K562 (cell line): ENCODE data around the gene PREX1. TPM values are rescaled to one million over a fixed set of nuclear protein-coding genes. Genes with fewer than 3 reads are reported as not detected.

Experiments used
- ASH1L ChIP-seq: fragments of 450-650 bp; IDR thresholded peaks from 2 replicates; pipeline ENCODE4 v1.6.1; 2018; ENCODE audit warnings: borderline replicate concordance, mild to moderate bottlenecking, low read depth; ENCODE audit not compliant: partially characterized antibody
- CEBPG ChIP-seq, 3 experiments: fragments of 200-800 bp in 1 of 3; sonication (Bioruptor generic) in 1 of 3; sonication (generic) in 1 of 3; formaldehyde crosslinking in 1 of 3; IDR thresholded peaks in 2 of 3; conservative IDR thresholded peaks in 1 of 3; 2 replicates each; pipeline versions ENCODE4 v1.6.1 to v1.8.0; 2016 to 2022; ENCODE audit warnings: missing compliant biosample characterization in 2 of 3, missing genetic modification characterization in 2 of 3, mild to moderate bottlenecking in 1 of 3, missing genetic modification reagents in 1 of 3
- HLTF ChIP-seq: fragments of 450-650 bp; IDR thresholded peaks from 2 replicates; pipeline ENCODE4 v1.6.1; 2016
- KLF6 ChIP-seq: fragments of 250-450 bp; sonication (Bioruptor Pico); IDR thresholded peaks from 2 replicates; pipeline ENCODE4 v1.4.0; 2020; ENCODE audit warnings: mild to moderate bottlenecking, moderate library complexity, borderline replicate concordance
- MEF2D ChIP-seq: conservative IDR thresholded peaks from 2 replicates; pipeline ENCODE4 v1.6.1; 2016; ENCODE audit warnings: low read depth, missing genetic modification characterization, missing compliant biosample characterization
- MYC ChIP-seq, 2 experiments: fragments of 250-450 bp in 1 of 2; sonication (Bioruptor Pico) in 1 of 2; IDR thresholded peaks; 2 replicates each; pipeline versions ENCODE4 v1.5.1 to v1.6.1; 2012 to 2021; ENCODE audit warnings: low read depth in 2 of 2, borderline replicate concordance in 1 of 2, improper control_type of control experiment in 1 of 2, low read length in 1 of 2, mild to moderate bottlenecking in 1 of 2, moderate library complexity in 1 of 2
- NR2C2 ChIP-seq, 2 experiments: fragments of 200-800 bp in 1 of 2; sonication (Bioruptor generic) in 1 of 2; sonication (generic) in 1 of 2; formaldehyde crosslinking in 1 of 2; IDR thresholded peaks; 2 replicates each; pipeline versions ENCODE4 v1.6.1 to v1.8.0; 2016 to 2022; ENCODE audit warnings: mild to moderate bottlenecking in 1 of 2, missing compliant biosample characterization in 1 of 2, missing genetic modification characterization in 1 of 2, missing genetic modification reagents in 1 of 2
- RCOR1 ChIP-seq, 2 experiments: IDR thresholded peaks; 2 replicates each; pipeline ENCODE4 v1.6.1; 2012; ENCODE audit warnings: low read depth in 2 of 2, low read length in 2 of 2, borderline replicate concordance in 1 of 2, improper control_type of control experiment in 1 of 2
- TAL1 ChIP-seq: fragments of 450-650 bp; IDR thresholded peaks from 2 replicates; pipeline ENCODE4 v1.6.1; 2016; ENCODE audit warnings: mild to moderate bottlenecking
- ZNF124 ChIP-seq: sonication (generic); formaldehyde crosslinking; IDR thresholded peaks from 2 replicates; pipeline ENCODE4 v1.8.1; 2022; ENCODE audit warnings: missing genetic modification reagents
- ZNF589 ChIP-seq: fragments of 200-800 bp; sonication (Bioruptor generic); IDR thresholded peaks from 2 replicates; pipeline ENCODE4 v1.6.1; 2016; ENCODE audit warnings: low read depth, missing genetic modification characterization, missing compliant biosample characterization
- ZNF785 ChIP-seq: fragments of 250-450 bp; sonication (Bioruptor Pico); IDR thresholded peaks from 2 replicates; pipeline ENCODE4 v1.4.0; 2020; ENCODE audit warnings: mild to moderate bottlenecking
- polyA plus RNA-seq, 8 experiments: library from polyadenylated mRNA; depleted of rRNA in 4 of 8; stranded (reverse) in 5 of 8; unstranded in 3 of 8; fragments of >200 nt; fragmentation: Nextera tagmentation in 2 of 8; fragmentation: Illumina TruSeq in 1 of 8; extraction: Ambion mirVana in 2 of 8; extraction: Trizol in 1 of 8; gene quantifications; 2 replicates each; pipeline versions ENCODE4 v1.2.1 to v1.2.3, GENCODE V29; 2011 to 2014; ENCODE audit warnings: inconsistent platforms in 1 of 8, missing spikeins in 1 of 8
- total RNA-seq, 7 experiments: library from RNA; depleted of rRNA in 6 of 7; stranded (reverse); fragments of >200 nt in 6 of 7; fragmentation: Illumina TruSeq in 2 of 7; extraction: Trizol in 2 of 7; gene quantifications; 2 replicates each; pipeline versions ENCODE4 v1.2.1 to v1.2.3, GENCODE V29; 2011 to 2021; ENCODE audit warnings: low replicate concordance in 1 of 7
- TF ChIP-seq, protein P1 (sequence below): fragments of 250-450 bp; sonication (Bioruptor Pico); IDR thresholded peaks from 2 replicates; pipeline ENCODE4 v1.9.0; 2021; ENCODE audit warnings: mild to moderate bottlenecking, inconsistent platforms
- TF ChIP-seq, protein P2 (sequence below): sonication (generic); formaldehyde crosslinking; IDR thresholded peaks from 2 replicates; pipeline ENCODE4 v1.8.0; 2022; ENCODE audit warnings: mild to moderate bottlenecking, missing genetic modification reagents
- TF ChIP-seq, protein P3 (sequence below): fragments of 250-450 bp; sonication (Bioruptor Pico); IDR thresholded peaks from 2 replicates; pipeline ENCODE4 v1.8.0; 2022; ENCODE audit warnings: inconsistent platforms
- TF ChIP-seq, protein P4 (sequence below): sonication (generic); formaldehyde crosslinking; IDR thresholded peaks from 2 replicates; pipeline ENCODE4 v1.8.0; 2022; ENCODE audit warnings: mild to moderate bottlenecking, missing genetic modification reagents
- TF ChIP-seq, protein P5 (sequence below): fragments of 200-400 bp; formaldehyde crosslinking; IDR thresholded peaks from 2 replicates; pipeline ENCODE4 v1.6.1; 2017; ENCODE audit warnings: mild to moderate bottlenecking, low read depth, low read length, moderate library complexity

PREX1 gene
- total and polyA plus RNA-seq, 9 of the 15 experiments (the other 6 are each of a cell fraction or from before 2014, with no cell fraction given) = 0.37 to 10.4 (median 4.8) TPM

DNA sequence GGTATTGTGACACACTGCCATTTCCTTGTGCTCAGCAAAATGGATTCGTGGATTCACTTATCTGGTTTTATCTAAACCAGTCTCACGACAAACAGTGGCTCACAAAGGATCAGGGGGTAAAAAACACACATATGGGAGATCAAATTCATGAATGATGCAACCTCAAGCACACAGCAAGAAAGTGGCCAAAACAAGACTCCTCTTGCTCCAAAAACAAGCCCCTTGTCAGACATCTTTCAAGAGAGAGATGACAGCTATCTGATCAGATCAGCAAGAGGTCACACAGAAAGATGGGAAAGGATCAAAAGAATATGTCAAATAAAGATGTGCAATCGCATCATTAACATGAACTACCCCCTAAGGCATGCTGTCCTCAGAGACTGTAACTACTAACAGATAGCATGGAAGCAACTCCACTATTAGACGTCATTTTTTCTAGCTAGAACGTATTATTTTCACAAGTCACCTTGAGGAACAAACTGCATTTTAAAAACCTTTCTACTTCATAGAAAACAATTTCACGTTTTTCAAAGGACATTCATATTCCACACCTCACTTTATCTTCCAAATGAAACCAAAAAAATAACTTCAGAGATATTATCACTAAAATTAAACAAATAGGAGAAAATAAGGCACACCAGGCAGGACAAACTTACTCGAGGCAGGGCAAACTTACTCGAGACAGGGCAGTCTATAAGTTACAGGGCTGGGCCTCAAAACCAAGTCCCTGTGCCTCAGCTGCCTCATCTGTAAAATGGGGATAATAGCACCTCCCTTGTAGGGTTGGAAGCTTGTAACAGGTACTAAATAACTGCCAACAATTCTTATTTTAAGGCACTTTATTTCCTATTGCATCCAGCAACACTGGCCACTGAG, 122.3 kb downstream of the PREX1 start (continued):
- 0 out of 2 replicates have a peak, but pooled peaks have one; percentile 57 for TF ChIP-seq MEF2D (tag)
- peak; percentile 81 for TF ChIP-seq ZNF589
- TF ChIP-seq, protein P1, sequence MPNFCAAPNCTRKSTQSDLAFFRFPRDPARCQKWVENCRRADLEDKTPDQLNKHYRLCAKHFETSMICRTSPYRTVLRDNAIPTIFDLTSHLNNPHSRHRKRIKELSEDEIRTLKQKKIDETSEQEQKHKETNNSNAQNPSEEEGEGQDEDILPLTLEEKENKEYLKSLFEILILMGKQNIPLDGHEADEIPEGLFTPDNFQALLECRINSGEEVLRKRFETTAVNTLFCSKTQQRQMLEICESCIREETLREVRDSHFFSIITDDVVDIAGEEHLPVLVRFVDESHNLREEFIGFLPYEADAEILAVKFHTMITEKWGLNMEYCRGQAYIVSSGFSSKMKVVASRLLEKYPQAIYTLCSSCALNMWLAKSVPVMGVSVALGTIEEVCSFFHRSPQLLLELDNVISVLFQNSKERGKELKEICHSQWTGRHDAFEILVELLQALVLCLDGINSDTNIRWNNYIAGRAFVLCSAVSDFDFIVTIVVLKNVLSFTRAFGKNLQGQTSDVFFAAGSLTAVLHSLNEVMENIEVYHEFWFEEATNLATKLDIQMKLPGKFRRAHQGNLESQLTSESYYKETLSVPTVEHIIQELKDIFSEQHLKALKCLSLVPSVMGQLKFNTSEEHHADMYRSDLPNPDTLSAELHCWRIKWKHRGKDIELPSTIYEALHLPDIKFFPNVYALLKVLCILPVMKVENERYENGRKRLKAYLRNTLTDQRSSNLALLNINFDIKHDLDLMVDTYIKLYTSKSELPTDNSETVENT (CRISPR knock-in tag) = no peak
- TF ChIP-seq, protein P2, sequence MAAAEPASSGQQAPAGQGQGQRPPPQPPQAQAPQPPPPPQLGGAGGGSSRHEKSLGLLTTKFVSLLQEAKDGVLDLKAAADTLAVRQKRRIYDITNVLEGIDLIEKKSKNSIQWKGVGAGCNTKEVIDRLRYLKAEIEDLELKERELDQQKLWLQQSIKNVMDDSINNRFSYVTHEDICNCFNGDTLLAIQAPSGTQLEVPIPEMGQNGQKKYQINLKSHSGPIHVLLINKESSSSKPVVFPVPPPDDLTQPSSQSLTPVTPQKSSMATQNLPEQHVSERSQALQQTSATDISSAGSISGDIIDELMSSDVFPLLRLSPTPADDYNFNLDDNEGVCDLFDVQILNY (CRISPR knock-in tag) = no peak
- peak; percentile 82 for TF ChIP-seq CEBPG (CRISPR knock-in tag; IDR thresholded peaks at IDR 0.05)
- peak; percentile 68 to 94 for TF ChIP-seq CEBPG (tag; conservative IDR thresholded peaks at IDR 0.05 in 1 of 2, IDR thresholded peaks at IDR 0.05 in 1 of 2)
- no peak for TF ChIP-seq NR2C2 (CRISPR knock-in tag; IDR thresholded peaks at IDR 0.05)
- TF ChIP-seq NR2C2 (tag; IDR thresholded peaks at IDR 0.05) = peak; percentile 17; the same call in 1 of the 2 replicates
- TF ChIP-seq HLTF = no peak
- no peak for TF ChIP-seq KLF6 (CRISPR knock-in tag)
- no peak for TF ChIP-seq ASH1L
- no peak for TF ChIP-seq TAL1
- TF ChIP-seq ZNF785 = no peak
- TF ChIP-seq, protein P3, sequence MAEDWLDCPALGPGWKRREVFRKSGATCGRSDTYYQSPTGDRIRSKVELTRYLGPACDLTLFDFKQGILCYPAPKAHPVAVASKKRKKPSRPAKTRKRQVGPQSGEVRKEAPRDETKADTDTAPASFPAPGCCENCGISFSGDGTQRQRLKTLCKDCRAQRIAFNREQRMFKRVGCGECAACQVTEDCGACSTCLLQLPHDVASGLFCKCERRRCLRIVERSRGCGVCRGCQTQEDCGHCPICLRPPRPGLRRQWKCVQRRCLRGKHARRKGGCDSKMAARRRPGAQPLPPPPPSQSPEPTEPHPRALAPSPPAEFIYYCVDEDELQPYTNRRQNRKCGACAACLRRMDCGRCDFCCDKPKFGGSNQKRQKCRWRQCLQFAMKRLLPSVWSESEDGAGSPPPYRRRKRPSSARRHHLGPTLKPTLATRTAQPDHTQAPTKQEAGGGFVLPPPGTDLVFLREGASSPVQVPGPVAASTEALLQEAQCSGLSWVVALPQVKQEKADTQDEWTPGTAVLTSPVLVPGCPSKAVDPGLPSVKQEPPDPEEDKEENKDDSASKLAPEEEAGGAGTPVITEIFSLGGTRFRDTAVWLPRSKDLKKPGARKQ (CRISPR knock-in tag) = no peak
- TF ChIP-seq, protein P4, sequence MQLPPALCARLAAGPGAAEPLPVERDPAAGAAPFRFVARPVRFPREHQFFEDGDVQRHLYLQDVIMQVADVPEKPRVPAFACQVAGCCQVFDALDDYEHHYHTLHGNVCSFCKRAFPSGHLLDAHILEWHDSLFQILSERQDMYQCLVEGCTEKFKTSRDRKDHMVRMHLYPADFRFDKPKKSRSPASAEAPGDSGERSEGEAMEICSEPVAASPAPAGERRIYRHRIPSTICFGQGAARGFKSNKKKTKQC (CRISPR knock-in tag) = no peak
- TF ChIP-seq, protein P5, sequence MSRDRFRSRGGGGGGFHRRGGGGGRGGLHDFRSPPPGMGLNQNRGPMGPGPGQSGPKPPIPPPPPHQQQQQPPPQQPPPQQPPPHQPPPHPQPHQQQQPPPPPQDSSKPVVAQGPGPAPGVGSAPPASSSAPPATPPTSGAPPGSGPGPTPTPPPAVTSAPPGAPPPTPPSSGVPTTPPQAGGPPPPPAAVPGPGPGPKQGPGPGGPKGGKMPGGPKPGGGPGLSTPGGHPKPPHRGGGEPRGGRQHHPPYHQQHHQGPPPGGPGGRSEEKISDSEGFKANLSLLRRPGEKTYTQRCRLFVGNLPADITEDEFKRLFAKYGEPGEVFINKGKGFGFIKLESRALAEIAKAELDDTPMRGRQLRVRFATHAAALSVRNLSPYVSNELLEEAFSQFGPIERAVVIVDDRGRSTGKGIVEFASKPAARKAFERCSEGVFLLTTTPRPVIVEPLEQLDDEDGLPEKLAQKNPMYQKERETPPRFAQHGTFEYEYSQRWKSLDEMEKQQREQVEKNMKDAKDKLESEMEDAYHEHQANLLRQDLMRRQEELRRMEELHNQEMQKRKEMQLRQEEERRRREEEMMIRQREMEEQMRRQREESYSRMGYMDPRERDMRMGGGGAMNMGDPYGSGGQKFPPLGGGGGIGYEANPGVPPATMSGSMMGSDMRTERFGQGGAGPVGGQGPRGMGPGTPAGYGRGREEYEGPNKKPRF = no peak
- no peak for TF ChIP-seq MYC (IDR thresholded peaks at IDR 0.05; ENCODE audit: low read depth, low read length)
- TF ChIP-seq MYC (CRISPR knock-in tag; IDR thresholded peaks at IDR 0.05; ENCODE audit: borderline replicate concordance, low read depth) = no peak
- TF ChIP-seq ZNF124 = no peak
- peak in 1 of 2 experiments; percentile 39; a peak in 1 of 4 replicates for TF ChIP-seq RCOR1 (IDR thresholded peaks at IDR 0.05; ENCODE audit: borderline replicate concordance in 1 of 2, low read depth in 2 of 2, low read length in 2 of 2)
